ENCODE data around the gene GSG1L. TPM values are rescaled to one million over a fixed set of nuclear protein-coding genes. Genes with fewer than 3 reads are reported as not detected.

Gene GSG1L
- polyA plus RNA-seq, 4 donors, result 0.09 to 0.22 TPM; not detected in 2

GRCh38 chr16:27738596-27738995 is 324.9 kb downstream of the GSG1L start:
- Histone ChIP-seq H3K27ac (ENCODE audit: low read depth in 1 of 3, low read length in 2 of 3) (no peak overlapping the region), H3K9me3 (ENCODE audit: control insufficient read depth in 2 of 2, insufficient read depth in 1 of 2, low read depth in 1 of 2, low read length in 1 of 2) (no peaks in the 10 kb centered on the region), H3K4me3 (ENCODE audit: low read depth in 1 of 3, low read length in 3 of 3) (no peak overlapping the region), H3K4me1 (ENCODE audit: control insufficient read depth in 3 of 3, insufficient read depth in 2 of 3, low read depth in 1 of 3, low read length in 2 of 3) (no peaks in the 10 kb centered on the region), H3K36me3 (ENCODE audit: control insufficient read depth in 3 of 3, insufficient read depth in 2 of 3, low read depth in 1 of 3, low read length in 3 of 3) (peaks cover 0 to 27% (median 4%) of the 10 kb centered on the region in 3 donors), H3K27me3 (ENCODE audit: control insufficient read depth in 3 of 3, insufficient read depth in 3 of 3, low read length in 3 of 3) (no peaks in the 10 kb centered on the region)
- DNase-seq (no peak), FAIRE-seq (no peak)
- WGBS, 3 donors, result 91 to 96% (median 91%) methylated on average over 11 of the region's 11 CpGs

Other genes starting within 250 kb of the GSG1L start
- 10 to 100 TPM; 51.1 to 78.1 (median 56.7) TPM for gene XPO6, start 148.3 kb upstream of the GSG1L start, polyA plus RNA-seq
- 1 to 10 TPM in 2 of 4 donors, under 1 TPM in 2; under 0.01 to 1.8 (median 0.71) TPM for gene SBK1, start 228.8 kb upstream of the GSG1L start, polyA plus RNA-seq